Upper lobe of left lung (tissue), 4 donors: ENCODE results near the gene TMEM129.

Experiments
- POLR2A ChIP-seq, 4 donors: fragments of 450-650 bp; IDR thresholded peaks; one replicate each; pipeline ENCODE4 v1.5.1; 2016 to 2017; ENCODE audit warnings: antibody characterized with exemption in 4 of 4, mild to moderate bottlenecking in 2 of 4
- POLR2AphosphoS5 ChIP-seq, 2 donors: sonication (generic); formaldehyde crosslinking; IDR thresholded peaks; one replicate each; pipeline ENCODE4 v1.5.1; 2017; ENCODE audit warnings: antibody characterized with exemption in 2 of 2
- TF ChIP-seq, protein P1 (sequence below), 6 experiments: fragments of 450-650 bp in 4 of 6; fragments of 200-600 bp in 2 of 6; sonication (generic) in 2 of 6; IDR thresholded peaks; one replicate each; pipeline ENCODE4 v1.5.1; 2016 to 2019; ENCODE audit warnings: antibody characterized with exemption in 6 of 6

DNA sequence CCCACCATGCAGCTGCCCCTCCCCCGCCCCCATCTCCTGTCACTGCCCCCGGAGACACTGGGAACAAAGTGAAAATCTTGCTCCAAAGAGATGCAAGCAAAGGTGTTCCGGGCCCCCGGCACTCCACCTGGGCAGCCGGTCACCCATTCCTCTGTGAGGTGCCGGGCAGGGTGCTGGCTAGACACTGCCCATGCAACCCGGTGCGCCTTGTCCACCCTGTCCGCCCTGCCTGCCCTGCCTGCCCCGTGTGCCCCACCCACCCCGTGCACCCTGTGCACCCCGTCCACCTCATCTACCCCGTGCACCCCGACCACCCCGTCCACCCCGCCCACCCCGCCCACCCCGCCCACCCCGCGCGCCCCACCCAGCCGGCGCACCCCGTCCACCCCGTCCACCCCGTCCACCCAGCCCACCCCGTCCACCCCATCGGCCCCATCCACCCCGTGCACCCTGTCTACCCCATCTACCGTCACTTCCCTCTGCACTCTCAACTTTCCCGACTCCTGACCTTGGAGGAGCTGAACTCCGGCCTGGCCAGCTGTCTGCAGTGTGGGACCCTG is 40.1 kb upstream of the TMEM129 start:
- TF ChIP-seq POLR2A (IDR thresholded peaks at IDR 0.05): no peak
- TF ChIP-seq, protein P1, sequence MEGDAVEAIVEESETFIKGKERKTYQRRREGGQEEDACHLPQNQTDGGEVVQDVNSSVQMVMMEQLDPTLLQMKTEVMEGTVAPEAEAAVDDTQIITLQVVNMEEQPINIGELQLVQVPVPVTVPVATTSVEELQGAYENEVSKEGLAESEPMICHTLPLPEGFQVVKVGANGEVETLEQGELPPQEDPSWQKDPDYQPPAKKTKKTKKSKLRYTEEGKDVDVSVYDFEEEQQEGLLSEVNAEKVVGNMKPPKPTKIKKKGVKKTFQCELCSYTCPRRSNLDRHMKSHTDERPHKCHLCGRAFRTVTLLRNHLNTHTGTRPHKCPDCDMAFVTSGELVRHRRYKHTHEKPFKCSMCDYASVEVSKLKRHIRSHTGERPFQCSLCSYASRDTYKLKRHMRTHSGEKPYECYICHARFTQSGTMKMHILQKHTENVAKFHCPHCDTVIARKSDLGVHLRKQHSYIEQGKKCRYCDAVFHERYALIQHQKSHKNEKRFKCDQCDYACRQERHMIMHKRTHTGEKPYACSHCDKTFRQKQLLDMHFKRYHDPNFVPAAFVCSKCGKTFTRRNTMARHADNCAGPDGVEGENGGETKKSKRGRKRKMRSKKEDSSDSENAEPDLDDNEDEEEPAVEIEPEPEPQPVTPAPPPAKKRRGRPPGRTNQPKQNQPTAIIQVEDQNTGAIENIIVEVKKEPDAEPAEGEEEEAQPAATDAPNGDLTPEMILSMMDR (IDR thresholded peaks at IDR 0.05): no peak
- no peak for TF ChIP-seq POLR2AphosphoS5 (IDR thresholded peaks at IDR 0.05)
